ENCODE results near the gene PGS1. TPM values are rescaled to one million over a fixed set of nuclear protein-coding genes. Genes with fewer than 3 reads are reported as not detected.

The PGS1 gene
- total RNA-seq, 1 experiment from 2014 or later: 42.6 TPM

GRCh38 chr17:78451753-78452152, 73.3 kb downstream of the PGS1 start:
- intact Hi-C loops (cut with micrococcal nuclease; ENCODE audit: unreplicated experiment): no loop called here
- TF ChIP-seq CTCF (IDR thresholded peaks at IDR 0.05; ENCODE audit: unreplicated experiment): no peak
- H3K36me3 Mint-ChIP-seq (ENCODE audit: insufficient read depth, unreplicated experiment): no peaks in the 10 kb centered on the region
- peaks cover 30% of the 10 kb centered on the region for H3K27me3 Mint-ChIP-seq (ENCODE audit: unreplicated experiment)
- no peaks in the 10 kb centered on the region for H3K9me3 Mint-ChIP-seq (ENCODE audit: low read depth, unreplicated experiment)
- DNase-seq: no peak
- BruUV-seq (replicated peaks): no TSS peak
- no peak overlapping the region for H3K4me3 Mint-ChIP-seq (ENCODE audit: low read depth, unreplicated experiment)
- no peaks in the 10 kb centered on the region for H3K4me1 Mint-ChIP-seq (ENCODE audit: low read depth, unreplicated experiment)
- no peak overlapping the region for H3K27ac Mint-ChIP-seq (ENCODE audit: unreplicated experiment)
- CTCF ChIA-PET: no interaction called here

GRCh38 chr17:78454346-78454745, 75.9 kb downstream of the PGS1 start:
- CTCF ChIA-PET: no interaction called here
- no peak overlapping the region for H3K27ac Mint-ChIP-seq (ENCODE audit: unreplicated experiment)
- H3K4me1 Mint-ChIP-seq (ENCODE audit: low read depth, unreplicated experiment): no peaks in the 10 kb centered on the region
- no TSS peak for BruUV-seq (replicated peaks)
- intact Hi-C loops (cut with micrococcal nuclease; ENCODE audit: unreplicated experiment): no loop called here
- no peak for TF ChIP-seq CTCF (IDR thresholded peaks at IDR 0.05; ENCODE audit: unreplicated experiment)
- no peaks in the 10 kb centered on the region for H3K36me3 Mint-ChIP-seq (ENCODE audit: insufficient read depth, unreplicated experiment)
- H3K27me3 Mint-ChIP-seq (ENCODE audit: unreplicated experiment): peaks cover 30% of the 10 kb centered on the region
- H3K4me3 Mint-ChIP-seq (ENCODE audit: low read depth, unreplicated experiment): no peak overlapping the region
- H3K9me3 Mint-ChIP-seq (ENCODE audit: low read depth, unreplicated experiment): no peaks in the 10 kb centered on the region
- no peak for DNase-seq

- no peak for TF ChIP-seq CTCF (IDR thresholded peaks at IDR 0.05; ENCODE audit: unreplicated experiment)
- CTCF ChIA-PET: no interaction called here
- no TSS peak for BruUV-seq (replicated peaks)
- Mint-ChIP-seq H3K27ac (ENCODE audit: unreplicated experiment) (no peak overlapping the region), H3K36me3 (ENCODE audit: insufficient read depth, unreplicated experiment) (no peaks in the 10 kb centered on the region), H3K4me3 (ENCODE audit: low read depth, unreplicated experiment) (no peak overlapping the region), H3K4me1 (ENCODE audit: low read depth, unreplicated experiment) (no peaks in the 10 kb centered on the region), H3K27me3 (ENCODE audit: unreplicated experiment) (peaks cover 27% of the 10 kb centered on the region), H3K9me3 (ENCODE audit: low read depth, unreplicated experiment) (no peaks in the 10 kb centered on the region)
- no peak for DNase-seq
- intact Hi-C loops (cut with micrococcal nuclease; ENCODE audit: unreplicated experiment): no loop called here
Measured at GRCh38 chr17:78458091-78458490, 79.6 kb downstream of the PGS1 start.

- BruUV-seq (replicated peaks): no TSS peak
- Mint-ChIP-seq H3K27ac (ENCODE audit: unreplicated experiment) (no peak overlapping the region), H3K4me3 (ENCODE audit: low read depth, unreplicated experiment) (no peak overlapping the region), H3K27me3 (ENCODE audit: unreplicated experiment) (peaks cover 25% of the 10 kb centered on the region), H3K4me1 (ENCODE audit: low read depth, unreplicated experiment) (no peaks in the 10 kb centered on the region), H3K9me3 (ENCODE audit: low read depth, unreplicated experiment) (no peaks in the 10 kb centered on the region), H3K36me3 (ENCODE audit: insufficient read depth, unreplicated experiment) (no peaks in the 10 kb centered on the region)
- no peak for DNase-seq
- intact Hi-C loops (cut with micrococcal nuclease; ENCODE audit: unreplicated experiment): no loop called here
- CTCF ChIA-PET: no interaction called here
- TF ChIP-seq CTCF (IDR thresholded peaks at IDR 0.05; ENCODE audit: unreplicated experiment): no peak
Measured at GRCh38 chr17:78458736-78459335, 80.4 kb downstream of the PGS1 start.

All from Calu3 (cell line).